ENCODE measurements around the gene MYO18B. TPM values are rescaled to one million over a fixed set of nuclear protein-coding genes. Genes with fewer than 3 reads are reported as not detected.

MYO18B gene
- total RNA-seq, 1 experiment from 2014 or later, result 0.07 TPM

DNA sequence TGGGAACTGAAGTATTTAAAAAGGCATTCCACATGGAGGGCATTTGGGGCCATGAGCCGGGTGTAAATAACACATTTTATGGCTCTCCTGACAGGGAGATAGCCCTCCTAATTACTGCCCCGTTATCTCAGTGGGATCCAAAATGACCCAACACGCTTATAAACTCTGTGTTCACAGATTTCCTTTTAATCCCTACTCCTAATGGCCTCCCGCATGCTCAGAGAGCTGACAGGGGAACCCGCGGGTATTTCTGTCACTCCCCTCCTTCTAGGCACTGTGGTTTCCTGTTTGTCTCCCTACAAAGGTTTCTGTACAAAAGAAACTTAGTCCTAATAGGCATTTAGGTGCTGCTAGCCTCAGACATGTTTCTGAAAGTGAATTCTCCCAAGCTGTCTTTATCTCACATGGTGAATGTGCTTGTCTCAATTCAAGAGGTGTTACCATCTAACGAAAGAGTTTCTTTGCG, 224.5 kb downstream of the MYO18B start:
- no peak for DNase-seq
- Mint-ChIP-seq H3K36me3 (ENCODE audit: insufficient read depth, unreplicated experiment) (no peaks in the 10 kb centered on the region), H3K4me3 (ENCODE audit: unreplicated experiment) (no peak overlapping the region), H3K9me3 (ENCODE audit: unreplicated experiment) (no peaks in the 10 kb centered on the region), H3K27ac (ENCODE audit: unreplicated experiment) (no peak overlapping the region), H3K4me1 (ENCODE audit: low read depth, unreplicated experiment) (no peaks in the 10 kb centered on the region), H3K27me3 (ENCODE audit: insufficient read depth, unreplicated experiment) (peaks cover 11% of the 10 kb centered on the region)
- CTCF ChIA-PET, result interaction anchor here (0.6 kb wide), 1 partner anchor 471 kb away, joined by 3 read pairs; no protein-coding TSS in a partner anchor
- TF ChIP-seq, protein P1, sequence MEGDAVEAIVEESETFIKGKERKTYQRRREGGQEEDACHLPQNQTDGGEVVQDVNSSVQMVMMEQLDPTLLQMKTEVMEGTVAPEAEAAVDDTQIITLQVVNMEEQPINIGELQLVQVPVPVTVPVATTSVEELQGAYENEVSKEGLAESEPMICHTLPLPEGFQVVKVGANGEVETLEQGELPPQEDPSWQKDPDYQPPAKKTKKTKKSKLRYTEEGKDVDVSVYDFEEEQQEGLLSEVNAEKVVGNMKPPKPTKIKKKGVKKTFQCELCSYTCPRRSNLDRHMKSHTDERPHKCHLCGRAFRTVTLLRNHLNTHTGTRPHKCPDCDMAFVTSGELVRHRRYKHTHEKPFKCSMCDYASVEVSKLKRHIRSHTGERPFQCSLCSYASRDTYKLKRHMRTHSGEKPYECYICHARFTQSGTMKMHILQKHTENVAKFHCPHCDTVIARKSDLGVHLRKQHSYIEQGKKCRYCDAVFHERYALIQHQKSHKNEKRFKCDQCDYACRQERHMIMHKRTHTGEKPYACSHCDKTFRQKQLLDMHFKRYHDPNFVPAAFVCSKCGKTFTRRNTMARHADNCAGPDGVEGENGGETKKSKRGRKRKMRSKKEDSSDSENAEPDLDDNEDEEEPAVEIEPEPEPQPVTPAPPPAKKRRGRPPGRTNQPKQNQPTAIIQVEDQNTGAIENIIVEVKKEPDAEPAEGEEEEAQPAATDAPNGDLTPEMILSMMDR (IDR thresholded peaks at IDR 0.05; ENCODE audit: insufficient read depth in 1 of 2, low read depth in 1 of 2, low read length in 1 of 2, severe bottlenecking in 1 of 2, unreplicated experiment in 1 of 2), result no peak
- POLR2A ChIA-PET, result no interaction called here
- Histone ChIP-seq H3K4me1 (no peaks in the 10 kb centered on the region), H3K36me3 (ENCODE audit: control insufficient read depth, insufficient read depth, low read length) (no peaks in the 10 kb centered on the region), H3K9me3 (no peaks in the 10 kb centered on the region), H3K4me3 (ENCODE audit: low read depth, low read length) (no peak overlapping the region), H3K27me3 (replicated peaks; ENCODE audit: control insufficient read depth, insufficient read depth, low read length) (no peaks in the 10 kb centered on the region; the same call in 1 of the 2 replicates)
- BruUV-seq (replicated peaks), result no TSS peak
- intact Hi-C loops (cut with micrococcal nuclease; ENCODE audit: unreplicated experiment), result no loop called here

DNA sequence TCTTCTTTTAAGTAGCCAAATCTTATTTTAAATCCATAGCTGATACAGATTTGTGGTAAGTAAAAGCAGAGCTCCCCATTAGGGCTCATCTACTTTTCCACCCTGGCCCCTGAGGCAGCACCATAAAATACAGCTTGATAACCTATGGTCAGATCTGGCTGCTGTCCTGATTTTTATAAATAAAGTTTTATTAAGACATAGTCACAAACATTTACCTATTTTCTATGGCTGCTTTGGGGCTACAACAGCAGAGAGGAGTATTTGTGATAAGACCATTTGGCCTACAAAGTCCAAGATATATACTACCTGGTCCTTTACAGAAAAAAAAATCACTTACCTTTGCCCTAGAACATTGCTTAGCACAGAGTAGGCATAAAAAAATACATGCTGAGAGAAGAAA, 227.3 kb downstream of the MYO18B start:
- intact Hi-C loops (cut with micrococcal nuclease; ENCODE audit: unreplicated experiment), result no loop called here
- H3K4me3 Mint-ChIP-seq (ENCODE audit: unreplicated experiment), result no peak overlapping the region
- POLR2A ChIA-PET, result no interaction called here
- no TSS peak for BruUV-seq (replicated peaks)
- TF ChIP-seq, protein P1 (IDR thresholded peaks at IDR 0.05; ENCODE audit: insufficient read depth in 1 of 2, low read depth in 1 of 2, low read length in 1 of 2, severe bottlenecking in 1 of 2, unreplicated experiment in 1 of 2), result no peak
- no peak for DNase-seq
- Histone ChIP-seq H3K36me3 (ENCODE audit: control insufficient read depth, insufficient read depth, low read length) (no peaks in the 10 kb centered on the region), H3K4me3 (ENCODE audit: low read depth, low read length) (no peak overlapping the region), H3K27me3 (replicated peaks; ENCODE audit: control insufficient read depth, insufficient read depth, low read length) (no peaks in the 10 kb centered on the region; the same call in 1 of the 2 replicates), H3K4me1 (no peaks in the 10 kb centered on the region), H3K9me3 (no peaks in the 10 kb centered on the region)
- H3K27me3 Mint-ChIP-seq (ENCODE audit: insufficient read depth, unreplicated experiment), result peaks cover 13% of the 10 kb centered on the region
- no peak overlapping the region for H3K27ac Mint-ChIP-seq (ENCODE audit: unreplicated experiment)
- CTCF ChIA-PET, result interaction anchor here (0.6 kb wide), 1 partner anchor 352 kb away, joined by 3 read pairs; no protein-coding TSS in a partner anchor
- no peaks in the 10 kb centered on the region for H3K36me3 Mint-ChIP-seq (ENCODE audit: insufficient read depth, unreplicated experiment)
- H3K4me1 Mint-ChIP-seq (ENCODE audit: low read depth, unreplicated experiment), result no peaks in the 10 kb centered on the region
- H3K9me3 Mint-ChIP-seq (ENCODE audit: unreplicated experiment), result no peaks in the 10 kb centered on the region

DNA sequence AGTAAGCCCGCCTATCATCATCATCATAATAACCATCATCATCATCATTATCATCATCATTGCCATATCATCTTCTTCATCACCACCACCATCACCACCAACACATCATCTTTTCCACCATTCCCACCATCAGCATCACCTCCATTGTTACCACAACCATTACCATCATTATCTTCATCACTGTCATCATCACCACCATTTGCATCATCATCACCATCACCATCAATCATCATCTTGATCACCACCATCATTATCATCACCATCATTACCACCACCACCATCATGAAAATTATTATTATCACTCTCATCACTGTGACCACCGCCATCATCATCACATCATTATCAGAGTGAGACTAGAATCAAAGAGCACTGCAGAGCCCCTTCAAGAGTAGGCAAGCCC, 227.9 kb downstream of the MYO18B start:
- no TSS peak for BruUV-seq (replicated peaks)
- Mint-ChIP-seq H3K4me3 (ENCODE audit: unreplicated experiment) (no peak overlapping the region), H3K36me3 (ENCODE audit: insufficient read depth, unreplicated experiment) (no peaks in the 10 kb centered on the region), H3K27ac (ENCODE audit: unreplicated experiment) (no peak overlapping the region), H3K4me1 (ENCODE audit: low read depth, unreplicated experiment) (no peaks in the 10 kb centered on the region), H3K9me3 (ENCODE audit: unreplicated experiment) (no peaks in the 10 kb centered on the region), H3K27me3 (ENCODE audit: insufficient read depth, unreplicated experiment) (peaks cover 18% of the 10 kb centered on the region)
- no peak overlapping the region for H3K4me3 ChIP-seq (ENCODE audit: low read depth, low read length)
- ChIA-PET POLR2A (no interaction called here), CTCF (no interaction called here)
- no peak for DNase-seq
- no peaks in the 10 kb centered on the region for H3K36me3 ChIP-seq (ENCODE audit: control insufficient read depth, insufficient read depth, low read length)
- no peaks in the 10 kb centered on the region for H3K4me1 ChIP-seq
- H3K27me3 ChIP-seq (replicated peaks; ENCODE audit: control insufficient read depth, insufficient read depth, low read length), result no peaks in the 10 kb centered on the region; the same call in 1 of the 2 replicates
- H3K9me3 ChIP-seq, result no peaks in the 10 kb centered on the region
- TF ChIP-seq, protein P1 (IDR thresholded peaks at IDR 0.05; ENCODE audit: insufficient read depth in 1 of 2, low read depth in 1 of 2, low read length in 1 of 2, severe bottlenecking in 1 of 2, unreplicated experiment in 1 of 2), result no peak
- intact Hi-C loops (cut with micrococcal nuclease; ENCODE audit: unreplicated experiment), result no loop called here
